ENCODE results near the gene EYS.

EYS gene

GRCh38 chr6:65289491-65289890 is 417.5 kb downstream of the EYS start:
- Mint-ChIP-seq H3K4me3 (no peak overlapping the region), H3K27ac (no peak overlapping the region), H3K36me3 (no peaks in the 10 kb centered on the region), H3K4me1 (no peaks in the 10 kb centered on the region), H3K9me3 (peaks cover 3% of the 10 kb centered on the region), H3K27me3 (no peaks in the 10 kb centered on the region)
- CTCF ChIA-PET = no interaction called here
- no peak for DNase-seq

GRCh38 chr6:65285275-65285674 is 421.8 kb downstream of the EYS start:
- Mint-ChIP-seq H3K9me3 (no peaks in the 10 kb centered on the region), H3K27me3 (no peaks in the 10 kb centered on the region), H3K4me3 (no peak overlapping the region), H3K36me3 (no peaks in the 10 kb centered on the region), H3K4me1 (no peaks in the 10 kb centered on the region), H3K27ac (no peak overlapping the region)
- no peak for DNase-seq
- CTCF ChIA-PET = interaction anchor here (0.7 kb wide), 1 partner anchor 791 kb away, joined by 3 read pairs; no protein-coding TSS in a partner anchor

- H3K27ac Mint-ChIP-seq = no peak overlapping the region
- no peak for DNase-seq
- no peaks in the 10 kb centered on the region for H3K4me1 Mint-ChIP-seq
- H3K27me3 Mint-ChIP-seq = no peaks in the 10 kb centered on the region
- no peak overlapping the region for H3K4me3 Mint-ChIP-seq
- no peaks in the 10 kb centered on the region for H3K36me3 Mint-ChIP-seq
- H3K9me3 Mint-ChIP-seq = peaks cover 3% of the 10 kb centered on the region
- CTCF ChIA-PET = no interaction called here
These were observed 427.0 kb downstream of the EYS start for GRCh38 chr6:65280060-65280459.

- DNase-seq = no peak
- no peak overlapping the region for H3K27ac Mint-ChIP-seq
- no peaks in the 10 kb centered on the region for H3K4me1 Mint-ChIP-seq
- no peak overlapping the region for H3K4me3 Mint-ChIP-seq
- peaks cover 5% of the 10 kb centered on the region for H3K9me3 Mint-ChIP-seq
- no peaks in the 10 kb centered on the region for H3K36me3 Mint-ChIP-seq
- CTCF ChIA-PET = no interaction called here
- H3K27me3 Mint-ChIP-seq = no peaks in the 10 kb centered on the region
These were observed 444.8 kb downstream of the EYS start for GRCh38 chr6:65262241-65262640.

GRCh38 chr6:65259982-65260381 is 447.0 kb downstream of the EYS start:
- Mint-ChIP-seq H3K27me3 (no peaks in the 10 kb centered on the region), H3K36me3 (no peaks in the 10 kb centered on the region), H3K9me3 (peaks cover 5% of the 10 kb centered on the region), H3K27ac (no peak overlapping the region), H3K4me1 (no peaks in the 10 kb centered on the region), H3K4me3 (no peak overlapping the region)
- CTCF ChIA-PET = no interaction called here
- DNase-seq = no peak

- no peaks in the 10 kb centered on the region for H3K36me3 Mint-ChIP-seq
- CTCF ChIA-PET = no interaction called here
- H3K27me3 Mint-ChIP-seq = no peaks in the 10 kb centered on the region
- H3K4me3 Mint-ChIP-seq = no peak overlapping the region
- H3K27ac Mint-ChIP-seq = no peak overlapping the region
- H3K9me3 Mint-ChIP-seq = peaks cover 5% of the 10 kb centered on the region
- no peak for DNase-seq
- H3K4me1 Mint-ChIP-seq = no peaks in the 10 kb centered on the region
These were observed 448.0 kb downstream of the EYS start for GRCh38 chr6:65259059-65259458.

- no peaks in the 10 kb centered on the region for H3K27me3 Mint-ChIP-seq
- H3K27ac Mint-ChIP-seq = no peak overlapping the region
- CTCF ChIA-PET = no interaction called here
- H3K9me3 Mint-ChIP-seq = peaks cover 3% of the 10 kb centered on the region
- DNase-seq = no peak
- H3K36me3 Mint-ChIP-seq = no peaks in the 10 kb centered on the region
- no peak overlapping the region for H3K4me3 Mint-ChIP-seq
- H3K4me1 Mint-ChIP-seq = no peaks in the 10 kb centered on the region
These were observed 454.0 kb downstream of the EYS start for GRCh38 chr6:65253041-65253440.

GRCh38 chr6:65248101-65248610 is 458.9 kb downstream of the EYS start:
- DNase-seq = no peak
- H3K27ac Mint-ChIP-seq = no peak overlapping the region
- no peaks in the 10 kb centered on the region for H3K4me1 Mint-ChIP-seq
- H3K36me3 Mint-ChIP-seq = no peaks in the 10 kb centered on the region
- no peak overlapping the region for H3K4me3 Mint-ChIP-seq
- CTCF ChIA-PET = no interaction called here
- H3K9me3 Mint-ChIP-seq = no peaks in the 10 kb centered on the region
- no peaks in the 10 kb centered on the region for H3K27me3 Mint-ChIP-seq

GRCh38 chr6:65231616-65232015 is 475.4 kb downstream of the EYS start:
- no peak for DNase-seq
- Mint-ChIP-seq H3K27me3 (no peaks in the 10 kb centered on the region), H3K27ac (no peak overlapping the region), H3K4me1 (no peaks in the 10 kb centered on the region), H3K4me3 (no peak overlapping the region), H3K36me3 (no peaks in the 10 kb centered on the region), H3K9me3 (peaks cover 9% of the 10 kb centered on the region)
- CTCF ChIA-PET = no interaction called here

GRCh38 chr6:65229825-65230224 is 477.2 kb downstream of the EYS start:
- no peak overlapping the region for H3K27ac Mint-ChIP-seq
- CTCF ChIA-PET = no interaction called here
- no peak overlapping the region for H3K4me3 Mint-ChIP-seq

GRCh38 chr6:65221153-65221552 is 485.9 kb downstream of the EYS start:
- peaks cover 25% of the 10 kb centered on the region for H3K9me3 Mint-ChIP-seq
- H3K27me3 Mint-ChIP-seq = no peaks in the 10 kb centered on the region

More at GRCh38 chr6:65229825-65230224, 477.2 kb downstream of the EYS start:
- Mint-ChIP-seq H3K36me3 (no peaks in the 10 kb centered on the region), H3K27me3 (no peaks in the 10 kb centered on the region), H3K9me3 (peaks cover 9% of the 10 kb centered on the region), H3K4me1 (no peaks in the 10 kb centered on the region)
- DNase-seq = no peak

GRCh38 chr6:65202738-65203137 is 504.3 kb downstream of the EYS start:
- no peak overlapping the region for H3K4me3 Mint-ChIP-seq
- no peak overlapping the region for H3K27ac Mint-ChIP-seq
- H3K9me3 Mint-ChIP-seq = peaks cover 8% of the 10 kb centered on the region
- no peaks in the 10 kb centered on the region for H3K36me3 Mint-ChIP-seq
- H3K4me1 Mint-ChIP-seq = no peaks in the 10 kb centered on the region
- no peaks in the 10 kb centered on the region for H3K27me3 Mint-ChIP-seq
- CTCF ChIA-PET = no interaction called here
- DNase-seq = no peak

More at GRCh38 chr6:65221153-65221552, 485.9 kb downstream of the EYS start:
- no peak overlapping the region for H3K27ac Mint-ChIP-seq
- no peak overlapping the region for H3K4me3 Mint-ChIP-seq
- DNase-seq = no peak
- H3K4me1 Mint-ChIP-seq = no peaks in the 10 kb centered on the region
- H3K36me3 Mint-ChIP-seq = no peaks in the 10 kb centered on the region
- CTCF ChIA-PET = no interaction called here

- Mint-ChIP-seq H3K27me3 (no peaks in the 10 kb centered on the region), H3K9me3 (peaks cover 1% of the 10 kb centered on the region), H3K4me1 (no peaks in the 10 kb centered on the region), H3K36me3 (no peaks in the 10 kb centered on the region), H3K27ac (no peak overlapping the region), H3K4me3 (no peak overlapping the region)
- no peak for DNase-seq
- CTCF ChIA-PET = no interaction called here
These were observed 507.3 kb downstream of the EYS start for GRCh38 chr6:65199683-65200082.

- CTCF ChIA-PET = no interaction called here
- Mint-ChIP-seq H3K4me3 (no peak overlapping the region), H3K36me3 (no peaks in the 10 kb centered on the region), H3K4me1 (no peaks in the 10 kb centered on the region), H3K27me3 (no peaks in the 10 kb centered on the region), H3K27ac (no peak overlapping the region), H3K9me3 (no peaks in the 10 kb centered on the region)
- no peak for DNase-seq
These were observed 507.9 kb downstream of the EYS start for GRCh38 chr6:65199121-65199520.

GRCh38 chr6:65191471-65191870 is 515.6 kb downstream of the EYS start:
- H3K9me3 Mint-ChIP-seq = peaks cover 3% of the 10 kb centered on the region
- CTCF ChIA-PET = no interaction called here
- no peak for DNase-seq
- no peaks in the 10 kb centered on the region for H3K27me3 Mint-ChIP-seq
- no peak overlapping the region for H3K4me3 Mint-ChIP-seq
- no peaks in the 10 kb centered on the region for H3K36me3 Mint-ChIP-seq
- H3K27ac Mint-ChIP-seq = no peak overlapping the region
- H3K4me1 Mint-ChIP-seq = no peaks in the 10 kb centered on the region

GRCh38 chr6:65189236-65189881 is 517.7 kb downstream of the EYS start:
- CTCF ChIA-PET = no interaction called here
- H3K36me3 Mint-ChIP-seq = no peaks in the 10 kb centered on the region
- no peaks in the 10 kb centered on the region for H3K27me3 Mint-ChIP-seq
- DNase-seq = no peak
- H3K9me3 Mint-ChIP-seq = peaks cover 6% of the 10 kb centered on the region
- no peak overlapping the region for H3K27ac Mint-ChIP-seq
- H3K4me1 Mint-ChIP-seq = no peaks in the 10 kb centered on the region
- H3K4me3 Mint-ChIP-seq = no peak overlapping the region

Measured in activated naive CD4-positive, alpha-beta T cell treated with anti-CD3 and anti-CD28 coated beads, Interleukin-2, amount 10 ng/mL, durations not matched to agents 7 days and 5 days (primary cell).